DMS 273 (cell line): Measurements from ENCODE around the gene CDK14.
A peak's percentile ranks its signal among the peaks of the same experiment; 100 is the strongest.

Source experiments
- DNase-seq: peaks from one replicate; lab custom pipeline; 2025; ENCODE audit not compliant: unreplicated experiment; lab: John Stamatoyannopoulos, UW

CDK14 gene

DNA sequence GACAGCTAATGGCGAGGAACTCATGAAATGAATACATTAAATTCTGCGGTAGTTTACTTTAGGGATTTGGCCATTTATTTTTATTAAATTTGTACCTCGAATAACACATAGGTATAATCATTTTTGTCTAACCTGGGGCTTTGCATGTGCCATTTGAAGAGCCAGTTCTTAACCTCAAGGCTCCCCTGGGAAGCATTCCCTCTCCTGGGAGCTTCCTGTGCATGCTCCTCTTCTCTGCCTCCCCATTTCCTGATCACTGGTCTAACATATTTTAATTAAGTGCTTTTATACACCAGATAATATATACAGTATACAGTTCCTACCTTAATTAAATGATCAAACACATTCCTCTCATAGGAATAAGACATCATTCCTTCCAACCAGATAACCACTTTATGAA, 484.2 kb downstream of the CDK14 start:
- DNase-seq, result no peak

DNA sequence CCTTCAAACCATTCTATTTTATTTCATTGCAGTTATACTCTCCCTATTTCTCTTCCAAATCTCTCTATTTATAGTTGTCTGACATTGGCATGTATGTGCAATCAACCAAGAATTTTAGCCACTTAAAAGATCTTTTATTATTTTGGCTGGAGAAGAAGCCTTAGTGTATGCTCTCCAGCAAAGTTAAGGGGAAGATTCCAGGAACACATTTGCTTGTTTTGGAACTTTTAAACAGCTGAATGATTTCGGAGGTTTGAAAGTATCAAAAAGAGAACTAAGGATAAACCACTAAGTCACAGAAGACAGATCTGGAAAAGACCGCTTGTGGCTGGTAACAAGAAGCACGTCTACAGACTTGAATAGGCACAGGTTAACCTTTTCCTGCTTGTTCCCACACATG, 485.9 kb downstream of the CDK14 start:
- DNase-seq, result no peak

DNA sequence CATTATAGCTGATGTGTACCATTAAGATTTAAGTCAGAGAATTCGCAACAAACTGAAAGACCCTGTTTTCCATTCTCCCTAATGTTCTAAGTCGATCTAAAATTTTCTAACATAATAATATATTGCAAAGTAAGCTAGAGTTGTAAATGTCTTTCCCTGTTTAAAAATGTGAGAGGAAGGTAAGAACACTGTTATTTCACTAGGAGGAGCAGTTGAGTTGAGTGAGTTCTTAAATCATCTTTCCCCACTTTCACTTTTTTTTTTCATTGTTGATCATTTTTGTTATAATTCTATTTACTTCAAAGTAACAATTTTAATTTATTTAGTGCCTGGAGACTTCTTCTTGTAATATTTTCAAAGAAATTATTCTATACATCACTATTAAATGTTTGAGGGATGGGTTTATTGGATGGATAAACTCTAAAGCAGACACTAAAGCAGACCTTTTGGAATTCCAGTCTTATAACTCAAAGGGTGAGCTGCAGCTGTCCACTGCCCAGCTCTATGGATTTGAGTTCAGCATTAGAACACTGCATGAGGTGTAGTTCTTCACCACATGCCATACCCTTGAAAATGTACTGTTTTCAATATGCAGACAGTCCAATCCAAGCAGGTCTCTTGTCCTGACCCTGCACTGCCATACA, 486.9 kb downstream of the CDK14 start:
- peak; percentile 51 for DNase-seq

DNA sequence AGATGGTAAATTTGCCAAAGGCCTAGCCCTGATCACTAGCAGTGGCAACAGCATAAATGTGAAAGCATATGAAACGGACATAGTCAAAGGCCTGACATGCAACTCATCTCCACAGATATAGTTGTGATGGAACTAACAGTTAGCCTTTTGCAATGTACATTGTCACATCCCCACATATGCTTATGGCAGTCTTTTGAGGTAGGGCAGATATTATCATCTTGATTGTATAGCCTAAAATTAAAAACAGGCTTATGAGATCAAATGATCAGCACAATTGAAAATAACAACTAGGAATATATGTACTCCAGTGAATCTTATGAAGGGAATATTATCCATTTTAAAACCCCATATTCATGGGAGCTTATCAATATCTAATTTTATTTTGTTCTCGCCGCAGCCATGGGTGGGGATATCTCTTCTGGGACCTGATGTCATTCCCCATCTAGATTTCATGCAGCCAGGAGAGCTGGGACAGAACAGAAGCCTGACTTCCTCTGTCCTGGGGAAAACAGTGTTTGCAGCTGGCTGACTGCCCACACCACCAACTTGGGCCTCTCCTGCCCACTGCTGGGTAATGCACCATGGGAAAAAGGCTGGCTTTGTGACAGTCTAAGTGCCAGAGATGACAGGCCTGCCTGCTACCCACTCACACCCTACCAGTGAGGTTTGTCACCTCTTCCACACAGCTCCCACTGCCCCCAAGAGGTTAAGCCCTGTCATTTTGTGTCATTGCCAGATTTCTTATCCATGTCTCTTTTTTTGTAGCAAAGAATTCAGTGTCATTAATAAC, 487.9 kb downstream of the CDK14 start:
- peak; percentile 13 for DNase-seq

DNA sequence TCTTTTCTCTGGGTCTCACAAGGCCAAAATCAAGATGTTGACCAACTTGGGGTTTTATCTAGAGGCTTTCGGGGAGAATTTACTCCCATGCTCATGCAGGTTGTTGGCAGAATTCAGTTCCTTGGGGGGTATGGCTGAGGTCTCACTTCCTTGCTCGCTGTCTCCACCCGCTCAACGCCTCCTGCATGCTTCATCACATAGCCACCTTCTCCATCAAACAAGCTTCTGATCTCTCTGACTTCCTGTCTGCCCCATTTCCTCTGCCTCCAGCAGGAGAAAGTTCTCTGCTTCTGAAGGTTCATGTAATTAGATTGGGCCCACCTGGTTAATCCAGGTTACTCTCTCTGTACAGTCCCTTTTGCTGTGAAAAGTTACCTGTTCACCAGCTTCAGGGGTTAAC, 489.1 kb downstream of the CDK14 start:
- no peak for DNase-seq

DNA sequence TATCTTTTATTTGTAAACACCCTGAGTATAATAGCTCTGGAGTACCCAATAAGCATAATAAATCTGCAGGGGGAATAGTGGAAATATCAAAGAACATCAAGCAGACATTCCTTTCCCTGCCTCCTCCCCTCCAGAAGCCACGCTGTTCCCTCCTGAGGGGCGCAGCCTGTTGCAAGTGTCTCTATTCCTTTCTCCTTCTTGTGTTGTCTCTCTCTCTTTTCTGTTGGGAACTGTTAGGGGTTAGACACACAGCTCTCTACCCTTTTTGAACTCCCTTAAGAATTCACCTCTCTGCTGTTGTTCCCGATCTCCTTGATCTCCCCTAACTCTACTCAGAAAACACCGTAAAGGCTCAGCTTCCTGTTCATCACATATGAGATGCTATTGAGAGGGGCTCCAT, 490.1 kb downstream of the CDK14 start:
- no peak for DNase-seq

DNA sequence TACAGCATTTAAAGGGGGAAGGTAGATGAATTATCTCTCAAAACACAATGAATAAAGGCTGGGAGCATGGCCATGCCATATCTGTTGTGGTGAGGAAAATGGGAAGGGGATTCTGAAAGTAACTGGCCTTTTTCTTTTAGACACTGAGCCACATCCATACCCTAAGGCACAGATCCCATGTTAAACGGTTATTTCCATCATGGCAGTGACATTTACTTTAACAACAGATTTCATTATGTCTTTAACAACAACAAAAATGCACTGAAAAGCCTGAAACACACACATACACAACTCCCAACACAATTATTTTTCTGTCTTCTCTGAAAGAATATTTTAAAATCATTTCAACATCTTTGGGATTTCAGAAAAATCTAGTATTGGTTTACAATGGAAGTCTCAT, 492.0 kb downstream of the CDK14 start:
- no peak for DNase-seq

DNA sequence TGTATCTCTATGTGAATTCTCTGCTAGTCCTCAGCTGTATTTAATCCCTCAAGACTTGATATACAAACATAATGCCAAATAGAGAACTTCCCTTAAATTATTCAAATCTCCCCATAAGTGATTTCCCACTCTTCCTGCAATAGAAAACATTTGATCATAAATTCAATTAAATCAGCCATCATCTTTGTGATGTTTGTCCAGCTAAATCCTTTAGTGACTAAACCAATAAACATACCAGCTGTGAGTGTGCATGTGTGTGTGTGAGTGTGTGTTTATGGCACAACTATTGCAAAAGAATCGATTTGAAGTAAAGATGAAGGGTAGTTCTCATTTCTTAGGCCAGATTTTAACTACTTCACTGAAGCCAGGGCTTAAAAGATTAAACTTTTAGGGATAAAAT, 492.6 kb downstream of the CDK14 start:
- no peak for DNase-seq

DNA sequence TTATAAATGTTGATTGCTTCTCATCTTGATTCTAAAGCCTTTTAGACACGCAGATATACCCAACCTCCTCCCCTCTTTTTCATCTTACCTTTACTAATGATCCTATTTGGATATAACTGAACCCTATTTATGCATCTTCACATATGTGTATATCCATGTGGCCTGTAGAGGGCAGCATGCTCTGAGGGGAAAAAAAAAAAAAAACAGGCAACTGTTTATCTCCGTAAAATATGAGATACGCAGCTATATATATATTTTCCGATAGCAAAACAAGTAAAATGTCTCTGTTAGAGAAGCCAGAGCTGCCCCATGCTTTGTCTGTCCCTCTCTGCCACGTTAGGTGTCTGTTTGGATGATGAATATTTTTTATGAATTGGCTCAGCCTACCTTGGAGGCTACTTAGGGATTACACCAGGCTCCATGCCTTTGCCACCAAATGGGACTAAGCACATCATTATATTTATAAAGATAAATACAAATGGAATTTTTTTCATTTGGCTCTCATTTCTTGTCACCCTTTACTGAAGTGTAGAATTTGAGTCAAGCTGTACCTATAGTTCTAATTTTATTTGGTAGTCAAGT, 493.4 kb downstream of the CDK14 start:
- peak; percentile 75 for DNase-seq

DNA sequence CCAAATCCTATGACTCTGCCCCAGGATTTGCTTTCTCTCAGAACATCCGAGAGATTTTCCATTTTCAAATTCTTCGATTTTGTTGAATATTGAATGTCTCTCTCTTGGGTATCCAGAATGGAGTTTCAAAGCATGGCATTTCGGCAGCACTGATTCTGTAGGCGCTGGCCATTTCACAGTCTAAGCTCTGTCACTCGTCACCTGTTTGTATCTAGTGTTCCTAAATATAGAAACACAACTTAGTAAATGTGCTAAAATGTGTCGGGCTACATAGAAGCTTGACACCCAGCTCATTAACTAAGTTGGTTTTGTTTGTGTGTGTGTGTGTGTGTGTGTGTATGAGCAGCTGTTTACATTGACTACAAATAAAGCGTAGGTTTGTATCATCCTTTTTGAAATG, 494.6 kb downstream of the CDK14 start:
- no peak for DNase-seq

DNA sequence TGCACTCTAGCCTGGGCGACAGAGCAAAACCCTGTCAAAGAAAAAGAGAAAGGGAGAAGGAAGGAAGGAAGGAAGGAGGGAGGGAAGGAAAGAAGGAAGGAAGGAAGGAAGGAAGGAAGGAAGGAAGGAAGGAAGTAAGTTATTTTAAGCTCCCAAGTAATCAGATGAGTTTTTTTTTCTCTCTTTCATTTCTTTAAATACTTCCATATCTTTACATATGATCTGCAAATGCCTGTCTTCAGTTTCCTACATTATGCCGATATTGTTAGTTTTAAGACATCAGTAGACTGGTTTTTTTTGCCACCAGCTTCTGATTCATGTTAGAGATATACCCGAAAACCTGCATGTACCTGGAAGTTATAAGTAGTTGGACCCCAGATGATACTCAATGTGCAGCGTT, 495.5 kb downstream of the CDK14 start:
- DNase-seq, result no peak

DNA sequence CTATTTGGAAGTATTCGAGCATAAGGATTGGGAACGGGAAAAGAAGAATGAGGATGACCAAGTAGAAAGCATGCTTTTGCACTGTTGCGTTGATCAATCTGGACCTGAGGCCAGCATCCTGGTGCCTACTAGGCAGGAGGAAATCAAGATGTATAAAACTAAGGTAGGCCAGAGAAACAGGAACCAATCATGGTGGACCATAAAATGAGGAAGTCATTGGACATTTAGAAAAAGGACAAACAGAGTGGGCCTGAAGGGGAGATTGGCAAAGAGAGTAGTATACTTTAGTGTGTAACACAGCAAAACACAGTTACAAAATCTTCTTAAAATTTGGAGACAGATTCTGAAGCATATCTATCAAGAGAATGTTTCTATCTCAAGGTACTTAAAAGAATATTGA, 497.1 kb downstream of the CDK14 start:
- DNase-seq, result no peak

DNA sequence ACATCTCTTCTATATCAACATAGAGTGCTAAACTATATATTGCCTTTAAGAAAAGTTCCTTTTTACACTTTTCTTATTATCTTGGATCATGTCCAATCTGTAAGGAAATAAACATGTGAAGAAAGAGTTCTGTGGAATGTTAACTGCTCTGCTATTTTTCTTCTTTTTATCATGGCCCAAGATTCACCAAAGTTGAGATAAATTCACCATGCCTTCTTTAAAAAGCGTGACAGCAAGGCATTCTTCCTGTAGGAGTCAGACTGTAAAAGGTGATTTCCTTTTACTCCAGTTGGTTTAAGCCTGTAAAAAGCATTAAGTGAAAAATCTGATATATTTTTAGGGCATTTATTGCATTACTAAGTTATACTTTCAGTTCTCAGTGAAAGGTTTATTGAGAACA, 502.4 kb downstream of the CDK14 start:
- DNase-seq, result no peak

DNA sequence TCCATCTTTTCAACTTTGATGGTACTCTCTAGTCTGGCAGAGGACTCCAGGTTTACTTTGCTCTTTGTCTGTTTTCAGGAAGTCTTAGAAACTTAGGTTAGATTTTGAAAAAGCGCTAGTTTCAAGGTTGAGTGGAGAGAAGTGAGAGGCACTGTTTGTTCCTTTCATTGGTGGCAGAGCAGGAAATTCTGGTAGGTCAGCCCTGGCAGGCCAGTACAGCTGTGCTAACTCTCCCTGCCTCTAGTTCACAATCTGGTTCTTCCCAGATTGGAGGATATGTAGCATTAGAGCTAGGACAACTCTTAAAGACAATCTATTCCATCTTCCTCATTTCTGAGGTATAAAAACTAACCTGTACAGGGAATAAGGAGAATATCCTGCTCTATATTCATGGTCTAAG, 507.2 kb downstream of the CDK14 start:
- no peak for DNase-seq

DNA sequence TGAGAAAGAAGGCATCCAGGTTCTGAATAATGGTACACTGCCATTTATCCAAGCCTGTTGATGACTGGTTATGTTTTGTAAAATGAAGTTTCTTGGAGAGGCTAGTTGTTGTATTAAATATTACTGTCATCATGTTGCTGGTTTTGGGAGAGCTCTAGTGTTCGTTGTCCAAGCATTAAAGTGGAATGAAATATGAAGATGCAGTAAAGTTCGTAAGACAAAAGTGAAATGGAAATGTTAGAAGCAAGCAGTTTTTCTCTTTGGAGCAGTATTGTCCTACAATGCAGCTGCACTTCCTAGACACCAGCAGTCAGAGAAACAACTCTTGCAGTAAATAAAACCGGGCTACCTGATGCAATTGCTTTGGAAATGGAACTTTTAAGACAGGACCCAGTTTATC, 511.3 kb downstream of the CDK14 start:
- no peak for DNase-seq

DNA sequence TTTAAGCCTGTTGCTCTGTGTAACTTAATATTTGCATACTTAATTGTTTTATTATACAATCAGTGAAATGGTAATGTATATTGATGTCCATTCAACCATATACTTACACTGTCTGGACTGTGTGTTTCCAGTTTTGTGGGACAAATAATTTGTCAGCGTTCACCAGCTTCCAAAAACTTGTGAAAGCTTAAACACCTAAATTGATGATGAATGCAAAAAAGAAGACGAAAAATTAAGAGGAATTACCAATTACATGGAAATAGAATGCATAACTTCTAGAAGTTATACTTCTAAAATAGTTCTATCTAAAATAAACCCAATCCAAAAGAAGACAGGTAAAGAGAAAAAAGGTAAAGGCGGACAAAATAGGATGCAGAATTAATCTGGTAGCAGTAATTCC, 513.1 kb downstream of the CDK14 start:
- no peak for DNase-seq

DNA sequence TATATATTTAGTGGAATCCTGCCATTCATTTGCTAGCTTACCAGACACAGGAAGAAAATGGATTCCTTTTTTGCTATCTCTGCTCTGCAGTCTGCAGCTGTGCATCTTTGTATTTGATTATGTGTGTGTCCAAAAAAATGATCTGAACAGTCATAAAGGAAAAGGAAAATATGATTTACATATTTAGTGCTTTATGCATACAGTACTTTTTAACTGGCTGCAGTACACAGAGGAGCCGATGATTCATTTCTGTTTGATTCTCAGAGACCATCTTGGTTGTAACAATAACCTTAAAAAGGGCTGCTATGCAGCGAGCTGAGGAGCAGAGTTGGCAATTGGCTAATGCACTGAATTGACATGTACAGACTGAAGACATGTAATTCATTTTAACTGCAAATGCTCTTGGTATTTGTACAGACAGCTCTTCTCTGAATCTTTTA, 516.8 kb downstream of the CDK14 start:
- no peak for DNase-seq

DNA sequence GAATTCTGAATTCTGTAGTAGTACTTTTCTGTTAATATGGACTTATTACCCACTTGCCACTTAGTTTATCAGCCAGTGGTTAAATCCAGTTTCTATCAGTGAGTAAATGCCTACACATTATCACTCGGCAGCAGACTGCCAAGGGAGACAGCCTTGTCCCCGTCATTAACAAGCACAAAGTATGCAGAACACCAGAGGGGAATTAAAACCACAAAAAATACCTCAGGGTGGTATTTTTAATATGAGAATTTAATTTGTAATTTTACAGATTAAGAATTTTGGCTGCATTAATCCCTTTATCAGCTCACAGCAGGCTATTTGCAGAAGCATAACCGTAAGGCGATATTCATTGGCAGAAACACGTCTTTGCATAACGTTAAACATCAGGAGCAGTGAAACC, 518.1 kb downstream of the CDK14 start:
- DNase-seq, result no peak

DNA sequence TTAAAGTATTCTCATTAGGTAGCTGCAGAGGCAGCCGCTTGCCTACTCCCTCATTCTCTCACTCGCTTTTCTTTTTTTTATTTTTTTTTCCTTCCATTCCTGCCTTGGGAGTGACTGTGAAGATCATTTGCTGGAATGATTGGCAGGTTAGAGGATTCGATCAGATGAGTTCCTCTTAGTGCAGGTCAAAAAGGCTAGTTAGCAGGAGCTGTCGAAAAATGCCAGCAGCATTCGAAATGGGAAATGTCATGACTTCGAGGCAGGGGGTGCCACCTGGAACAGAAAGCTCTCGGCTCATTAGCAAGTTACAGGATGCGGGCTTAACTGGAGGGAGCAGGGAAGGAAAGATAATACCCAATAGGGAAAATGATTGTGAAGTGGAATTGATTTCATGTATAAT, 530.6 kb downstream of the CDK14 start:
- DNase-seq, result no peak

DNA sequence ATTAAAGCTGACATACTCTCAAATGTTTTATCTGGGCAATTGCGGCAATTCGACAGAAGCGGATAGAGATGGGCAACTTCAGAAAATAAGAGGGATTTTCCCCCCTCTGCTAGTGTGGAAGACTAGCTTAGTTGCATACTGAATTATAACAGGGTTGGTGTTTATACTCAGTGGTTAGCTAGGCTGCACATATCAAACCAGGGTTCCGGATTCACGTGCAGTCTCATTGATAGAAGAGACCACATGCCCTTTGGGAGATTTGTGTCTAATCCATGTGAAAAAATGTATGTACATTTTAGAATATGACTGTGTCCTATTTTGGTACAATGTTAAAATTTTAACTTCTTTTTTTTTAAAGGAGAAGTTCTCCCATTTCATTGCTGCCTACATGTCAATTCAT, 531.2 kb downstream of the CDK14 start:
- DNase-seq, result no peak

DNA sequence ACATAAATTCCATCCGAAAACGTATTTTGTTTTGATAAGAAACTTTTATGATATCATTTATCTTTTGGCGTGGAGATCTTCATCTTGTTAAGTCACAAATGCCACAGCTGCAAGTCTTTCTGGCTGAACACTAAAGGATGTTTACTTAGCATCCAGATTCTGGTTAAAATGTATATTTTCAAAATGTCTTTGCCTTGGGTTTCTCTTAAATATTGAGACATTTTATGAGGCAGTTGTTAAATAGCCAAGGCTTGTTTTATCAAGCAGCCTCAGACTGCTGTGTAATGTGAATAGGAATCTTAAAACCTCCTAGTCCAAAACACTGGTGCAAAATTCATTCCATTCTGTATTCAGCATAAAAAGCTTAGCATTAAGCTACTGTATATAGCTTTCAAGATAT, 531.8 kb downstream of the CDK14 start:
- DNase-seq, result no peak

DNA sequence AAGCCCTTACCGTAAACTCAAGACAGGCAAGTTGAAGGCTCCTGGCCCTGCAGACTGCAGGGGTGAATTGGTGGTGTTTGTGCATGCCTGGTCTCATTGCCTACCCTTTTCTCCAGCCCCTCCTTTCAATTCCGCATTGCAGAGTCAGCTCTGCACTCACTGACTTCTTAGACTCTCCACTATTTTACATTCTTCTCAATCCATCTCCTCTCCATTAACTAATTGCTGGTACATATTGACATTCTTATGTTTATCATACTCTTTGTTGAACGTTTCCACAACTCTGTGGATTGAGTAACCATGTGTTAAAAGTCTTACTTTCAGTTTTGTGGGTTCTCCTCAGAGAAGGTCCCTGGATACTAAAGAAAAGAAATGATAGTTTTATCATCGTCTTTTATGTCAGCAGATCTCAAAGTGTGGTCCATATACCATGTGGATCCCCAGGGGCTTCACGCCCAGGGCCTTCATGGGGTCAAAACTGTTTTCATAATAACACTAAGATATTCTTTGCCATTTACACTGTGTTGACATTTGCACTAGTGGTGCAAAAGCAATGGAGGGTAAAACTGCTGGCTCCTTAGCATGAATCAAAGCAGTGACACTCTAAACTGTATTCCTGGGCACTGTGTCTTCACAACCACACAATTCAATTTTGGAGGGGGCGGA, 532.7 kb downstream of the CDK14 start:
- DNase-seq, result no peak
